ENCODE data around the gene CHL1. TPM values are rescaled to one million over a fixed set of nuclear protein-coding genes. Genes with fewer than 3 reads are reported as not detected.

The CHL1 gene
- total and polyA plus RNA-seq, 2 of the 8 experiments (the other 6 are each of a cell fraction or from before 2014, with no cell fraction given): 0.05 to 0.99 TPM

DNA sequence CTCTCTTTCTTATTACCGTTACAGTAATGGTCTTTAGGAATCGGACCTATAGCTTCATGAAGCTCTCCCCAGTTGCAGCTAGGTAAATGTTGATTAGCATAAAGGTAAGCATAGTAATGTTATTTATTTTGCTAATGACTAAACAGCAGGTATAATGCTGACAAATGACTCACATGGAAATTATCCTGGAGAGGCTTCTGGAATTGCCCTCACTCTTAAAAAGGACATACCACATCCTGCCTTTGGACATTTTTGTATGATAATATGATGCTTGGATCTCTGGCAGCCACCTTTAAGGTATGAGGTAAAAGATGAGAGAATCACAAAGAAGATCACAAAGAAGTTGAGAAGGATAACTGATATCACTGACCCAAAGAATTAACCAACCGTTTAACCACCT, 238.6 kb downstream of the CHL1 start:
- Histone ChIP-seq H2AFZ (ENCODE audit: low read length) (no peak overlapping the region), H4K20me1 (replicated peaks in 1 of 2; ENCODE audit: control insufficient read depth in 1 of 2, insufficient read depth in 2 of 2, low read length in 2 of 2) (no peaks in the 10 kb centered on the region), H3K4me3 (ENCODE audit: extremely low read depth in 1 of 4, insufficient read depth in 2 of 4, low read depth in 3 of 4, low read length in 4 of 4) (no peak overlapping the region), H2BK120ac (replicated peaks; ENCODE audit: low read depth, low read length) (no peak overlapping the region), H3K4me1 (replicated peaks in 1 of 4; ENCODE audit: control insufficient read depth in 3 of 4, insufficient read depth in 4 of 4, low read length in 3 of 4) (peaks cover 0 to 2% (median 1%) of the 10 kb centered on the region in 4 experiments; a peak in 3 of 7 replicates), H2BK5ac (ENCODE audit: low read depth, low read length) (no peak overlapping the region), H3K23me2 (ENCODE audit: low read depth, low read length) (no peaks in the 10 kb centered on the region; the same call in 1 of the 2 replicates), H3K56ac (replicated peaks; ENCODE audit: insufficient read length, low read depth, low read length) (no peak overlapping the region), H4K91ac (replicated peaks; ENCODE audit: insufficient read length, low read length) (no peak overlapping the region), H3K14ac (ENCODE audit: insufficient read length) (no peak overlapping the region), H3K23ac (ENCODE audit: insufficient read length) (no peak overlapping the region), H3K27me3 (replicated peaks in 1 of 4; ENCODE audit: control insufficient read depth in 3 of 4, extremely low read depth in 1 of 4, insufficient read depth in 3 of 4, low read length in 3 of 4) (peaks cover 4 to 16% (median 7%) of the 10 kb centered on the region in 4 experiments; a peak in 5 of 7 replicates), H4K8ac (ENCODE audit: extremely low read depth, insufficient read depth, low read length) (no peak overlapping the region), H3K4me2 (ENCODE audit: insufficient read depth in 1 of 2, low read depth in 2 of 2, low read length in 2 of 2) (no peak overlapping the region), H4K5ac (ENCODE audit: insufficient read length, low read depth, low read length) (no peak overlapping the region), H3K18ac (ENCODE audit: extremely low read depth, low read length) (no peak overlapping the region), H2BK15ac (ENCODE audit: low read length) (no peak overlapping the region), H3K79me1 (ENCODE audit: low read depth, low read length) (no peaks in the 10 kb centered on the region), H3K4ac (replicated peaks; ENCODE audit: insufficient read length, low read depth, low read length) (no peak overlapping the region), H2BK12ac (ENCODE audit: low read depth, low read length) (no peak overlapping the region), H3K79me2 (ENCODE audit: control insufficient read depth in 1 of 2, insufficient read depth in 2 of 2, low read length in 2 of 2) (no peaks in the 10 kb centered on the region), H3K9me3 (ENCODE audit: insufficient read depth in 2 of 2, low read depth in 1 of 2, low read length in 1 of 2) (no peaks in the 10 kb centered on the region), H3K36me3 (ENCODE audit: control insufficient read depth in 2 of 4, insufficient read depth in 4 of 4, low read length in 3 of 4) (no peaks in the 10 kb centered on the region), H3K27ac (ENCODE audit: low read depth, low read length) (no peak overlapping the region), H2BK20ac (ENCODE audit: low read length) (no peak overlapping the region), H3K9ac (replicated peaks in 1 of 4; ENCODE audit: extremely low read depth in 1 of 4, low read depth in 3 of 4, low read length in 3 of 4) (no peak overlapping the region), H2AK5ac (ENCODE audit: low read depth, low read length) (no peak overlapping the region)
- no peak for FAIRE-seq
- WGBS, 2 experiments (ENCODE audit: extremely low coverage in 1 of 2, insufficient coverage in 1 of 2, insufficient read length in 1 of 2, insufficient replicate concordance in 2 of 2, low coverage in 1 of 2, low lambda C conversion rate in 2 of 2, missing lambda C conversion rate in 1 of 2): 30% methylated on average over 3 of the region's 3 CpGs; no CpG with 5 or more reads in 1 of the 2 experiments
- DNase-seq (ENCODE audit: low read depth in 1 of 2, low spot score in 2 of 2): no peak
- TF ChIP-seq RNF2 (IDR thresholded peaks at IDR 0.05; ENCODE audit: borderline replicate concordance, low read depth, low read length, missing control alignments, poor library complexity, severe bottlenecking): no peak
- TF ChIP-seq YY1 (IDR thresholded peaks at IDR 0.05; ENCODE audit: low read depth, low read length): no peak
- TF ChIP-seq CHD1 (IDR thresholded peaks at IDR 0.05; ENCODE audit: low read depth, low read length): no peak
- TF ChIP-seq KDM1A (IDR thresholded peaks at IDR 0.05; ENCODE audit: borderline replicate concordance, low read length): no peak
- no peak for TF ChIP-seq TAF7 (optimal IDR thresholded peaks at IDR 0.05; ENCODE audit: borderline replicate concordance, low read depth, low read length)
- TF ChIP-seq CBX5 (IDR thresholded peaks at IDR 0.05; ENCODE audit: low read depth, low read length): no peak
- TF ChIP-seq JUND (IDR thresholded peaks at IDR 0.05; ENCODE audit: low read length): no peak
- no peak for TF ChIP-seq RXRA (IDR thresholded peaks at IDR 0.05; ENCODE audit: insufficient read depth, low read depth, low read length)
- no peak for TF ChIP-seq SAP30 (IDR thresholded peaks at IDR 0.05; ENCODE audit: insufficient read depth, insufficient replicate concordance, low read length)
- CTCF ChIA-PET (ENCODE audit: partially characterized antibody): interaction anchor here (0.9 kb wide), 1 partner anchor 91 kb away, joined by 3 read pairs; no protein-coding TSS in a partner anchor
- POLR2A ChIA-PET (ENCODE audit: partially characterized antibody): no interaction called here
